GM21619 (cell line): Measurements from ENCODE around the gene FKBP1B.
"Not testable (repeated sequence)": the region's sequence is repeated elsewhere in the genome, so short reads cannot be mapped to it uniquely, and the experiment has no call there.

Experiments used
- ATAC-seq: cut with Tn5 transposase; IDR thresholded peaks from one replicate; pipeline ENCODE4 v1.9.1; 2021; ENCODE audit not compliant: unreplicated experiment

FKBP1B gene

DNA sequence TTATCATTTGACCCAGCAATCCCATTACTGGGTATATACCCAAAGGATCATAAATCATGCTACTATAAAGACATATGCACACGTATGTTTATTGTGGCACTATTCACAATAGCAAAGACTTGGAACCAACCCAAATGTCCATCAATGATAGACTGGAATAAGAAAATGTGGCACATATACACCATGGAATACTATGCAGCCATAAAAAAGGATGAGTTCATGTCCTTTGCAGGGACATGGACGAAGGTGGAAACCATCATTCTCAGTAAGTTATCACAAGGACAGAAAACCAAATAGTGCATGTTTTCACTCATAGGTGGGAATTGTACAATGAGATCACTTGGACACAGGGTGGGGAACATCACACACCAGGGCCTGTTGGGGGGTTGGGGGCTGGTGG, 51.2 kb downstream of the FKBP1B start:
- not testable (repeated sequence) for ATAC-seq

DNA sequence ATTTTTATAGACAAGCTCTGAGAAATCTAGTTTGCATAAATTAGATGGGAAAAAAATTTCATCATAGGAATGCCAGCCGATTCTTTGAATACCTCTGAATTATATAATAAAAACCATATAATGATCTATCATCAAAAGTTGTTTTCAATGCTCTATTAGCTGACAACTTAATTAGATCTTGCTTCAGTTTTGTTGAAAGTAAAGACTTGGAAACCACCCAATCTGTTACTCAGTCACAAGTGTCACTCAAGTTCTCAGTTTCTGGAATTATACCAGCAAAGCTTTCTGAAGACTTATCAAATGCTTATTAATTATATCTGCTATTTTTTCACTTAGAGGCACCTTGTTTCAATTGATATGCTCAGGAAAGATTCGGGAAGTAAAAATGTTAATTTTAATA, 52.5 kb downstream of the FKBP1B start:
- no peak for ATAC-seq

DNA sequence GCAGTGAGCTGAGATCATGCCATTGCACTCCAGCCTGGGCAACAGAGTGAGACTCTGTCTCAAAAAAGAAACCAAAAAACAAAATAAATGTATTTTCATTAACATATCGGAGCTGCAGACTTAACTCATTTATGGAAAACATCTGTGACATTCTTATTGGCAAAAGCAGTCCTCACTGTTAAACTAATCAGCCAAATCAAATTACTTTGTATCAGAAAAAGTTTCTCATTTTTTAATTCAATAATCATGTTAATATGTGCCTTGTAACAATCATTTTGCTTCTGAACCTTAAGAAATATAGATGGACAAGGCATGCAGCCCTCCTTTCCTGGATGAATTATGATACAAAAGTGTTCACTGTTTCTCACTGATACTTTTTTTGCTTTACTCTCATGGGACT, 53.1 kb downstream of the FKBP1B start:
- ATAC-seq: no peak

DNA sequence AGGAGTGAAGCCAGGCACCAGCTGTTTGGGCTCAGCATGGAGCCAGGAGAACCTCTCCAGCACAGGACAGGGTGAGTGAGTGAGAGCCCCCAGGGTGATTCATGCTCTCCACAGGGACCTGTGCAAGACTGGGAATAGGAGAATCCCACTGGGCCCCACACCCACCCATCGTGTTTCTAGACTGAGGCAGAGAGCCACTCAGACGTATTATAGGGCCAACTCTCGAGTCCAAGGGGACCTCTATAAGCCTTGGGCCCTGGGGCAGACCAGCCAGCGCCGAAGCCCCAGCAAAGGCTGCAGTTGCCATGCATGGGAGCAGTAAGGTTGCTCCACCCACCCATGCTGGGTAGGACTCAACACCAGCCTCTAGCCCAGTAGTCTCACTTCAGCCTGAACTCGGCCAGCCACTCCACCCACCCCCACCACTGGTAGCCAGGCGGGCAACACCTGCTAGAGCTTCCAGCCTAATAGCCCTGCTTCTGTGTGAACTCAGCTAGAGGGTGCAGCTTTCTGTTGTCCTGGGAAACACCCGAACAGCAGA, 54.6 kb downstream of the FKBP1B start:
- ATAC-seq: no peak

DNA sequence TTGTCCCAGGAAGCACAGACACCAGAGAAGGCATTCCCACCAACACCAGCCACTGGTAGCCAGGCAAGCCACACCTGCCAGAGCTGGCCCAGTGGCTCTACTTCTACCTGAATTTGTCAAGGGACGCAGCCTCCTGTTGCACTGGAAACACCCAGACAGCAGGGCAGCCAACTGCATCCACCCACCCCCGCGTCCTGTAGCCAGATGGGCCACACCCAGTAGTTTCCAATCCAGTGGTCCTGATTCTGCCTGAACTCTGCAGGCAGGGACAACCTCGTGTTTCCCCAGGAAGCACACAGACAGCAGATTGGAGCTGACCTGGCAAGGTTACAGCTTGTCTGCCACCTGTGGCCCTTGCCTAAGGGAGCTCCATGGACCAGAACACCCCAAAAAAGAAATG, 55.4 kb downstream of the FKBP1B start:
- ATAC-seq: no peak

DNA sequence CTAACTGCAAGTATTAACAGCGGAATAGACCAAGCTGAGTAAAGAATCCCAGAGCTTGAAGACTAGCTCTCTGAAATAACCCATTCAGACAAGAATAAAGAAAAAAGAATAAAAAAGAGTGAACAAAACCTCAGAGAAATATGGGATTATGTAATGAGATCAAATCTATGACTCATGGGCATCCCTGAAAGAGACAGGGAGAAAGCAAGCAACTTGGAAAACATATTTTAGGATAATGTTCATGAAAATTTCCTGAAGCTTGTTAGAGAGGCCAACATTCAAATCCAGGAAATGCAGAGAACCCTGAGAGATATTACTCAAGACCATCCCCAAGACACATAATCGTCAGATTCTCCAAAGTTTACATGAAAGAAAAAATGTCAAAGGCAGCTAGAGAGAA, 56.3 kb downstream of the FKBP1B start:
- ATAC-seq: no peak

DNA sequence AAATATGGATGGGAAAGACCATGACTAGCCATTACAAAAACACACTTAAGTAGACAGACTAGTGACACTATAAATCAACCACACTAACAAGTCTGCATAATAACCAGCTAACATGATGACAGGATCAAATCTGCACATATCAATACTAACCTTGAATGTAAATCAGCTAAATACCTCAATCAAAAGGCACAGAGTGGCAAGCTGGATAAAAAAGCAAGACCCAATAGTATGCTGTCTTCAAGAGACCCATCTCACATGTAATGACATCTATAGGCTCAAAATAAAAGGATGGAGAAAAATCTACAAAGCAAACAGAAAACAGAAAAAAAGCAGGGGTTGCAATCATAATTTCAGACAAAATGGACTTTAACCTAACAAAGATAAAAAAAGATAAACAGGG, 57.2 kb downstream of the FKBP1B start:
- no peak for ATAC-seq

DNA sequence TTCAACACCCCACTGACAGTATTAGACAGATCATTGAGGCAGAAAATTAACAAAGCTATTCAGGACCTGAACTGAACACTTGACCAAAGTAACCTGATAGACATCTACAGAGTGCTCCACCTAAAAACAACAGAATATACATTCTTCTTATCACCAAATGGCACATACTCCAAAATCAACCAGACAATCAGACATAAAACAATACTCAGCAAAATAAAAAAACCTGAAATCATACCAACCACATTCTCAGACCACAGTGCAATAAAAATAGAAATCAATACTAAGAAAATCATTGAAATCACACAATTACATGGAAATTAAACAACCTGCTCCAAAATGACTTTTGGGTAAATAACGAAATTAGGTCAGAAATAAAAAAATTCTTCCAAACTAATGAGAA, 57.8 kb downstream of the FKBP1B start:
- ATAC-seq: no peak

DNA sequence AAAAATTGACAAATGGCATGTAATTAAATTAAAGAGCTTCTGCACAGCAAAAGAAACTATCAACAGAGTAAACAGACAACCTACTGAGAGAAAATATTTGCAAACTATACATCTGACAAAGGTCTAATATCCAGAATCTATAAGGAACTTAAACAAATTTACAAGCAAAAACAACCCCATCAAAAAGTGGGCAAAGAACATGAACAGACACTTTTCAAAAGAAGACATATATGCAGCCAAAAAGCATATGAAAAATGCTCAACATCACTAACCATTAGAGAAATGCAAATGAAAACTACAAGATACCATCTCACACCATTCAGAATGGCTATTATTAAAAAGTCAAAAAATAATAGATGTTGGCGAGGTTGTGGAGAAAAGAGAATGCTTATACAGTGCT, 59.9 kb downstream of the FKBP1B start:
- ATAC-seq: not testable (repeated sequence)

DNA sequence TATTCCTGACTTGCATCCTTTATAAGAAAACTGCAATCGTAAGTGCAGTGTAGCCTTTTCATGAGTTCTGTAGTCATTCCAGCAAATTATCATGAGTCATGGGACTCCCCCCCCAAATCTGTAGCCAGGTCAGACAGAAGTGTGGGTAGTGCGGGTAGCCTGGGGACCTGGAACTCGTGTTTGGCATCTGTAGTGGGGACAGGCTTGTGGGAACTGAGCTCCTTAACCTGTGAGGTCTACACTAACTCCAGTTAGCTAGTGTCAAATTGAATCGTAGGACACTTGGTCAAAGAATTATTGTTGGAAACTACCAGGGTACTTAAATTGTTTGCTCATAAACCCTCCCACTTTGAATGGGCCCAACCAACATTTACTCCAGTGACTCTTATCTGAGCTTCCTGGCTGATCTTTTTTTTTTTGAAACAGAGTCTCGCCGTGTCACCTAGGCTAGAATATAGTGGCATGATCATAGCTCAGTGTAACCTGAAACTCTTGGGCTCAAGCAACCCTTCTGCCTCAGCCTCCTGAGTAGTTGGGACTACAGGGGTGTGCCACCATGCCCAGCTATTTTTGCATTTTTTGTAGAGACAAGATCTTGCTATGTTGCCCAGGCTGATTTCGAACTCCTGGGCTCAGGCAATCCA, 61.2 kb downstream of the FKBP1B start:
- no peak for ATAC-seq

DNA sequence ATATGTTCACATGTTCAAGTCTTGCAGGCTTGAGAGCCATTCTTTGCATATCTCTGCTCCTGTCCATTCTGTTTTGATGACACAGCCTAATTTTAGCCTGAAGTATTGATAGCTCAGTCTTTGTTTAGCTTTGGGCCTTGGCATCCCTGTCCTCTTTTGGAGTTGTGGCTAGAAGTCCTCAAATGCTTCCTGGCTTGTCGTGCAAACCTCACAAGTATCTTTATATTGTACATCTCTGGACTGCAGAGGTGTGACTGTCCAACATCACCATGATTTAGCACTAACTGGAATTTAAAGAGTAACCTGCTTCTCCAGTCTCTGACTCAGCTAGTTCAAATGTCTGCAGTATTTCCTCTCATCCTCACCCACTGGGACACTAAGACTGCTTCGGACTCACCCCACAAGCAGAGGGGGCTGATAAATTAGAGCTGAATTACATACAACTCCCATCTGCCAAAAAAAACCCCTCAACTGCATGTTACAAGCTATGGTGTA, 61.9 kb downstream of the FKBP1B start:
- ATAC-seq: no peak
